SJSA1 (cell line): Measurements from ENCODE around the gene IMMP2L. TPM values are rescaled to one million over a fixed set of nuclear protein-coding genes. Genes with fewer than 3 reads are reported as not detected.
"Not testable (repeated sequence)": the region's sequence is repeated elsewhere in the genome, so short reads cannot be mapped to it uniquely, and the experiment has no call there.

Experiments
- DNase-seq, 2 experiments: peaks; one replicate each; pipeline ENCODE4 v3.0.0-alpha.2; 2015 to 2020; ENCODE audit warnings: low spot score in 2 of 2, low read depth in 1 of 2
- H3K27ac ChIP-seq: fragments of 250-450 bp; sonication (Bioruptor Pico); 2 replicates; pipeline ENCODE4 v1.5.1; 2020; ENCODE audit warnings: mild to moderate bottlenecking, moderate library complexity
- H3K27me3 ChIP-seq: fragments of 250-450 bp; sonication (Bioruptor Pico); replicated peaks from 2 replicates; pipeline ENCODE4 v1.5.1; 2020; ENCODE audit warnings: mild to moderate bottlenecking, moderate library complexity
- H3K36me3 ChIP-seq: fragments of 250-450 bp; sonication (Bioruptor Pico); 2 replicates; pipeline ENCODE4 v1.5.1; 2020; ENCODE audit warnings: mild to moderate bottlenecking
- H3K4me1 ChIP-seq: fragments of 250-450 bp; sonication (Bioruptor Pico); replicated peaks from 2 replicates; pipeline ENCODE4 v1.6.1; 2021; ENCODE audit warnings: mild to moderate bottlenecking
- H3K4me3 ChIP-seq: fragments of 250-450 bp; sonication (Bioruptor Pico); 2 replicates; pipeline ENCODE4 v1.5.1; 2020; ENCODE audit warnings: mild to moderate bottlenecking
- H3K9me3 ChIP-seq: fragments of 250-450 bp; sonication (Bioruptor Pico); replicated peaks from 2 replicates; pipeline ENCODE4 v1.5.1; 2020; ENCODE audit warnings: mild to moderate bottlenecking
- total RNA-seq: library from RNA; depleted of rRNA; stranded (reverse); fragments of >200 nt; shearing (Covaris generic); gene quantifications from 2 replicates; pipeline ENCODE4 v1.2.3, GENCODE V29; 2014

The IMMP2L gene
- total RNA-seq, 1 experiment from 2014 or later, result 16.2 TPM

GRCh38 chr7:110677405-110677804, 884.9 kb downstream of the IMMP2L start:
- Histone ChIP-seq H3K36me3 (no peaks in the 10 kb centered on the region), H3K9me3 (peaks cover 4% of the 10 kb centered on the region; the same call in 1 of the 2 replicates), H3K4me1 (no peaks in the 10 kb centered on the region), H3K27me3 (no peaks in the 10 kb centered on the region), H3K4me3 (no peak overlapping the region), H3K27ac (no peak overlapping the region)
- DNase-seq, result no peak

GRCh38 chr7:110676785-110677184, 885.5 kb downstream of the IMMP2L start:
- Histone ChIP-seq H3K27ac (no peak overlapping the region), H3K4me1 (no peaks in the 10 kb centered on the region), H3K27me3 (no peaks in the 10 kb centered on the region), H3K36me3 (no peaks in the 10 kb centered on the region), H3K9me3 (peaks cover 4% of the 10 kb centered on the region; the same call in 1 of the 2 replicates), H3K4me3 (no peak overlapping the region)
- no peak for DNase-seq

- no peaks in the 10 kb centered on the region for H3K27me3 ChIP-seq
- DNase-seq, result no peak
- no peaks in the 10 kb centered on the region for H3K4me1 ChIP-seq
- peaks cover 4% of the 10 kb centered on the region; the same call in 1 of the 2 replicates for H3K9me3 ChIP-seq
- H3K27ac ChIP-seq, result no peak overlapping the region
- no peaks in the 10 kb centered on the region for H3K36me3 ChIP-seq
- H3K4me3 ChIP-seq, result no peak overlapping the region
These were observed 886.7 kb downstream of the IMMP2L start for GRCh38 chr7:110675383-110676103.

GRCh38 chr7:110673148-110673547, 889.1 kb downstream of the IMMP2L start:
- no peak overlapping the region for H3K27ac ChIP-seq
- H3K9me3 ChIP-seq, result peaks cover 4% of the 10 kb centered on the region; the same call in 1 of the 2 replicates
- H3K27me3 ChIP-seq, result no peaks in the 10 kb centered on the region
- no peaks in the 10 kb centered on the region for H3K36me3 ChIP-seq
- H3K4me3 ChIP-seq, result no peak overlapping the region
- no peak for DNase-seq
- H3K4me1 ChIP-seq, result no peaks in the 10 kb centered on the region

- Histone ChIP-seq H3K36me3 (no peaks in the 10 kb centered on the region), H3K4me3 (no peak overlapping the region), H3K9me3 (peaks cover 4% of the 10 kb centered on the region; the same call in 1 of the 2 replicates), H3K27me3 (no peaks in the 10 kb centered on the region), H3K4me1 (no peaks in the 10 kb centered on the region), H3K27ac (no peak overlapping the region)
- DNase-seq, result no peak
These were observed 892.9 kb downstream of the IMMP2L start for GRCh38 chr7:110669410-110669809.

- Histone ChIP-seq H3K27ac (no peak overlapping the region), H3K9me3 (peaks cover 3% of the 10 kb centered on the region), H3K4me1 (no peaks in the 10 kb centered on the region), H3K27me3 (no peaks in the 10 kb centered on the region), H3K4me3 (no peak overlapping the region), H3K36me3 (no peaks in the 10 kb centered on the region)
- DNase-seq, result no peak
These were observed 897.5 kb downstream of the IMMP2L start for GRCh38 chr7:110664803-110665202.

- H3K4me3 ChIP-seq, H3K4me1 ChIP-seq, H3K9me3 ChIP-seq, DNase-seq, H3K27ac ChIP-seq, H3K27me3 ChIP-seq, H3K36me3 ChIP-seq: not testable (repeated sequence)
These were observed 901.7 kb downstream of the IMMP2L start for GRCh38 chr7:110660637-110661036.

- Histone ChIP-seq H3K4me3 (no peak overlapping the region), H3K27ac (no peak overlapping the region), H3K4me1 (no peaks in the 10 kb centered on the region), H3K9me3 (no peaks in the 10 kb centered on the region), H3K36me3 (no peaks in the 10 kb centered on the region), H3K27me3 (no peaks in the 10 kb centered on the region)
- no peak for DNase-seq
These were observed 912.0 kb downstream of the IMMP2L start for GRCh38 chr7:110650328-110650727.

- no peaks in the 10 kb centered on the region for H3K27me3 ChIP-seq
- H3K4me1 ChIP-seq, result no peaks in the 10 kb centered on the region
- H3K9me3 ChIP-seq, result no peaks in the 10 kb centered on the region
- no peak overlapping the region for H3K27ac ChIP-seq
- no peaks in the 10 kb centered on the region for H3K36me3 ChIP-seq
- H3K4me3 ChIP-seq, result no peak overlapping the region
- DNase-seq, result no peak
These were observed 915.0 kb downstream of the IMMP2L start for GRCh38 chr7:110647266-110647665.

- DNase-seq, result no peak
- Histone ChIP-seq H3K36me3 (no peaks in the 10 kb centered on the region), H3K9me3 (no peaks in the 10 kb centered on the region), H3K4me1 (no peaks in the 10 kb centered on the region), H3K27ac (no peak overlapping the region), H3K4me3 (no peak overlapping the region), H3K27me3 (no peaks in the 10 kb centered on the region)
These were observed 915.5 kb downstream of the IMMP2L start for GRCh38 chr7:110646804-110647203.

GRCh38 chr7:110645616-110646015, 916.7 kb downstream of the IMMP2L start:
- no peak overlapping the region for H3K4me3 ChIP-seq
- H3K4me1 ChIP-seq, result no peaks in the 10 kb centered on the region
- H3K27ac ChIP-seq, result no peak overlapping the region
- H3K9me3 ChIP-seq, result no peaks in the 10 kb centered on the region
- H3K36me3 ChIP-seq, result no peaks in the 10 kb centered on the region
- no peaks in the 10 kb centered on the region for H3K27me3 ChIP-seq
- DNase-seq, result no peak

- H3K36me3 ChIP-seq, result no peaks in the 10 kb centered on the region
- DNase-seq, result no peak
- no peak overlapping the region for H3K27ac ChIP-seq
- no peaks in the 10 kb centered on the region for H3K4me1 ChIP-seq
- no peak overlapping the region for H3K4me3 ChIP-seq
- no peaks in the 10 kb centered on the region for H3K9me3 ChIP-seq
- H3K27me3 ChIP-seq, result no peaks in the 10 kb centered on the region
These were observed 917.2 kb downstream of the IMMP2L start for GRCh38 chr7:110645060-110645459.

GRCh38 chr7:110637252-110637651, 925.0 kb downstream of the IMMP2L start:
- Histone ChIP-seq H3K4me1 (no peaks in the 10 kb centered on the region), H3K36me3 (no peaks in the 10 kb centered on the region), H3K9me3 (no peaks in the 10 kb centered on the region), H3K27me3 (no peaks in the 10 kb centered on the region), H3K4me3 (no peak overlapping the region), H3K27ac (no peak overlapping the region)
- DNase-seq, result no peak

GRCh38 chr7:110633313-110633712, 929.0 kb downstream of the IMMP2L start:
- no peak for DNase-seq
- H3K27ac ChIP-seq, result no peak overlapping the region
- H3K27me3 ChIP-seq, result no peaks in the 10 kb centered on the region

GRCh38 chr7:110626414-110626813, 935.9 kb downstream of the IMMP2L start:
- Histone ChIP-seq H3K4me3 (no peak overlapping the region), H3K27me3 (no peaks in the 10 kb centered on the region), H3K4me1 (no peaks in the 10 kb centered on the region), H3K36me3 (no peaks in the 10 kb centered on the region), H3K27ac (no peak overlapping the region), H3K9me3 (no peaks in the 10 kb centered on the region)
- DNase-seq, result no peak

More at GRCh38 chr7:110633313-110633712, 929.0 kb downstream of the IMMP2L start:
- Histone ChIP-seq H3K9me3 (no peaks in the 10 kb centered on the region), H3K36me3 (no peaks in the 10 kb centered on the region), H3K4me1 (no peaks in the 10 kb centered on the region), H3K4me3 (no peak overlapping the region)
